ENCODE measurements around the gene PAGE3.

Gene PAGE3

GRCh38 chrX:55264816-55265215 lies at the start of gene PAGE3:
TSS of gene PAGE3 (minus strand) at chrX:55264916. CDS start at chrX:55263903, 1,013 bp downstream.
- in situ Hi-C loops (cut with HindIII; ENCODE audit: low sequenced_read_pairs): no loop called here

- in situ Hi-C loops (cut with HindIII; ENCODE audit: low sequenced_read_pairs): no loop called here
These were observed 47.9 kb upstream of the PAGE3 start for GRCh38 chrX:55312655-55313054.

- in situ Hi-C loops (cut with HindIII; ENCODE audit: low sequenced_read_pairs): no loop called here
These were observed 26.2 kb upstream of the PAGE3 start for GRCh38 chrX:55290963-55291362.

GRCh38 chrX:55279832-55280231 lies 15.1 kb upstream of the PAGE3 start:
- in situ Hi-C loops (cut with HindIII; ENCODE audit: low sequenced_read_pairs): no loop called here

- in situ Hi-C loops (cut with HindIII; ENCODE audit: low sequenced_read_pairs): no loop called here
These were observed 3.9 kb downstream of the PAGE3 start for GRCh38 chrX:55260806-55261205.

- in situ Hi-C loops (cut with HindIII; ENCODE audit: low sequenced_read_pairs): no loop called here
These were observed 11.2 kb downstream of the PAGE3 start for GRCh38 chrX:55253528-55253927.

- in situ Hi-C loops (cut with HindIII; ENCODE audit: low sequenced_read_pairs): no loop called here
These were observed 23.9 kb downstream of the PAGE3 start for GRCh38 chrX:55240788-55241340.

- in situ Hi-C loops (cut with HindIII; ENCODE audit: low sequenced_read_pairs): no loop called here
These were observed 44.5 kb downstream of the PAGE3 start, which contains the start of gene PAGE5 for GRCh38 chrX:55220119-55220794. TSS of gene PAGE5 (plus strand) at chrX:55220346. CDS start at chrX:55221383, 1,037 bp downstream.

- in situ Hi-C loops (cut with HindIII; ENCODE audit: low sequenced_read_pairs): no loop called here
These were observed 51.3 kb downstream of the PAGE3 start for GRCh38 chrX:55213381-55213780.

GRCh38 chrX:55210931-55211677 lies 53.6 kb downstream of the PAGE3 start:
- in situ Hi-C loops (cut with HindIII; ENCODE audit: low sequenced_read_pairs): no loop called here
